A673 (cell line): Measurements from ENCODE around the gene GZMM.

Experiments used
- EZH2 ChIP-seq: fragments of 200-600 bp; sonication (generic); IDR thresholded peaks from 2 replicates; pipeline ENCODE4 v1.6.1; 2017; ENCODE audit warnings: borderline replicate concordance, low read depth, mild to moderate bottlenecking, mixed read lengths, antibody characterized with exemption, low read length; ENCODE audit not compliant: poor library complexity, severe bottlenecking
- TF ChIP-seq, protein P1 (sequence below): fragments of 300-800, 200-600 bp; sonication (generic); conservative IDR thresholded peaks from 2 replicates; pipeline ENCODE4 v1.5.1; 2017; ENCODE audit warnings: low read depth, mild to moderate bottlenecking, antibody characterized with exemption, low read length, moderate library complexity, mixed read lengths

GRCh38 chr19:531009-531752 lies 12.7 kb upstream of the GZMM start:
- TF ChIP-seq, protein P1, sequence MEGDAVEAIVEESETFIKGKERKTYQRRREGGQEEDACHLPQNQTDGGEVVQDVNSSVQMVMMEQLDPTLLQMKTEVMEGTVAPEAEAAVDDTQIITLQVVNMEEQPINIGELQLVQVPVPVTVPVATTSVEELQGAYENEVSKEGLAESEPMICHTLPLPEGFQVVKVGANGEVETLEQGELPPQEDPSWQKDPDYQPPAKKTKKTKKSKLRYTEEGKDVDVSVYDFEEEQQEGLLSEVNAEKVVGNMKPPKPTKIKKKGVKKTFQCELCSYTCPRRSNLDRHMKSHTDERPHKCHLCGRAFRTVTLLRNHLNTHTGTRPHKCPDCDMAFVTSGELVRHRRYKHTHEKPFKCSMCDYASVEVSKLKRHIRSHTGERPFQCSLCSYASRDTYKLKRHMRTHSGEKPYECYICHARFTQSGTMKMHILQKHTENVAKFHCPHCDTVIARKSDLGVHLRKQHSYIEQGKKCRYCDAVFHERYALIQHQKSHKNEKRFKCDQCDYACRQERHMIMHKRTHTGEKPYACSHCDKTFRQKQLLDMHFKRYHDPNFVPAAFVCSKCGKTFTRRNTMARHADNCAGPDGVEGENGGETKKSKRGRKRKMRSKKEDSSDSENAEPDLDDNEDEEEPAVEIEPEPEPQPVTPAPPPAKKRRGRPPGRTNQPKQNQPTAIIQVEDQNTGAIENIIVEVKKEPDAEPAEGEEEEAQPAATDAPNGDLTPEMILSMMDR = no peak; the same call in 1 of the 2 replicates
- TF ChIP-seq EZH2 = no peak
